ENCODE data around the gene HS6ST3.

Gene HS6ST3

DNA sequence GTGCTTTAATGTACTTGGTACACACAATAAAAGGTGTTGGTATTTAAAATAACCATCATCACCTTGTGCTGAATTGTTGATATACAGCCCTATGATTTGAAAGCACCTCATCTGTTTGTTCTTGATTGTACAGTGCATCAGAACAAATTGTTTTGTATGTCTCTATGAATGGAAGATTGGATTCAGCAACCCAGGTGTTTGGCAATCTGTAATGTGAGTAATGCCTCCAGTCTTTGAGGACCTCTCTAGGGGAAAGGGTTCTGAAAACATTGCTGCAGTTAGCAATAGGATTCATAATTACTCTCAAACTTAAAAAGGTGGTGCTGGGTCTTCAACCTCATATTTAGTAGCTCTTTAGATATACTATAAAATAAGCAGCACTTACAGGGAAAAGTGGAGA lies 562.6 kb downstream of the HS6ST3 start:
- DNase-seq (ENCODE audit: low read depth), result no peak

DNA sequence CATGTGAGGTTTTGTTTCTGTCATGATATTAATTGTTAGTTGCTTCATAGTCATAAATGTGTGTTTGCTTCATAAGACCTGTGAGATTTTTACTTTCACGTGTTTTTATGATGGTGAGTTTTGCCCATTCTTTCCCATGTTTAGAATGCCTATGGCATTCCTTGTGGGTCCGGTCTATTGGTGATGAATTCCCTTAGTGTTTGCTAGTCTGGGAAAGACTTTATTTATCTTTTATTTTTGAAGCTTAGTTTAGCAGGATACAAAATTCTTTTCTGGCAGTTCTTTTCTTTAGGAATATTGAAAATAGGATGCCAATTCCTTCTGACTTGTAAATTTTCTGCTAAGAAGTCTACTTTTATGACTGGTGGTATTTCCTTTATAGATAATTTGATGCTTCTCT lies 571.7 kb downstream of the HS6ST3 start:
- DNase-seq (ENCODE audit: low read depth), result no peak

DNA sequence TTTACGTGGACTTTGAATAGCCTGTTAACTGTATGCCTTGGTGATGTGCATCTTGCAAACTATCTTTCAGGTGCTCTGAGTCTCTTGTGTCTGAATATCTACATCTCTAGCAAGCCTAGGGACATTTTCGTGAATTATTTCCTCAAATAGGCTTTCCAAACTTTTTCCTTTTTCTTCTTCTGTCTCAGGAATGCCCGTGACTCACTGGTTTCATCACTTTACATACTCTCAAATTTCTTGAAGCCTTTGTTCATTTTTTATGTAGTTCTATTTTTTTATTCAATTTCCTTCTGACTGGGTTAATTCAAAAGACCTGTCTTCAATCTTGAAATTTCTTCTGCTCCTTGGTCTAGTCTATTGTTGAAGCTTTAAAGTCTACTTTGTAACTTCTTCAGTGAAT lies 572.1 kb downstream of the HS6ST3 start:
- DNase-seq (ENCODE audit: low read depth), result no peak

DNA sequence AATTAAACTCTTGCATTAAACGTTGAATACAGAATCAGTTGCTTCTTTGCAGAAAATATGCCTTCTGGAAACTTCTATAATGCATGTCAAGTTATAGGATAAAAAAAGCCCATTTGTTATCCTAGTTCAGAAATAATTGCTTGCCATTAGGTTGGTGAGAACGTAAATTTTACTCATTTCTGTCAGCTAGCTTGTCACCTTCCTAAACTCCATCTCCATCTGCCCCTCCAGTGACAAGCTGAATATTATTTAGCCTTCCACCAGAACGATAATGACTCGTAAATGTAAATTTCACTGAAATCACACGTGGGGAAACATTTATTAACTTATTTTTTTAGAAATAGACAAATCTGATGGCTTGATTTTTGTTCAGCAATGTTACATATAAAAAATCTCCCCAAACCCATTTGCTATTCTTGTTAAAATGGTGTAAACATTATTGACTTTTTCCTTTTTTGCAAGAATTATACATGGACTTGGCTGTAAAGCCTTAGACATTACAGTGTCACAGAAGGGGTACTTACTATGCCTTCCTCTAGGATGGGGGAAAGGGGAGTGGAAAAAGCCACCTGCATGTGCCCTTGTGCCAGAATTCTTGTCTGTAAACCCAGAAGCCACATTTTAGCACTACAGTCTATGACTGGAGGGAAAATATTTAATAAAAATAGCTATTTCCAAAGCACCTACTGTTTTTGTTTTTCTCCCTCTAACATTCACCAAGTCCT lies 577.5 kb downstream of the HS6ST3 start:
- no peak for DNase-seq (ENCODE audit: low read depth)

DNA sequence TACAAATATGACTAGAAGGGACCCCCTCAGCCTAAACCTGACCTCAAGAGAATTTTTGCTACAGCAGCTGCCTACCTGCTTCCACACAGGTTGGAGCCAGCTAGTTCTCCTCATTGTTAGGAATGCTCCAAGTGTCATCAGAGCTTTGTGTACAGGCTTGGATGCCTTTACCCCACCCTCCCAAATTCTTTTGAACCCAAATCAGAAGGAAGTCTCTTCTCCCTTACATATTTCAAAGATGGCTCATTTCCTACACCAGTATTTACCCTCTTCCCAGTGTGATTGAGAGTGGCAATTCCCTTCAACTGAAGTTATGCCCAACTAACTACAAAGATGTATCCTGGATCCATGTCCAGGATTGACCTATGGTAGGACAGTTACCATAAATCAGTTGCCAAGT lies 581.2 kb downstream of the HS6ST3 start:
- DNase-seq (ENCODE audit: low read depth), result no peak

DNA sequence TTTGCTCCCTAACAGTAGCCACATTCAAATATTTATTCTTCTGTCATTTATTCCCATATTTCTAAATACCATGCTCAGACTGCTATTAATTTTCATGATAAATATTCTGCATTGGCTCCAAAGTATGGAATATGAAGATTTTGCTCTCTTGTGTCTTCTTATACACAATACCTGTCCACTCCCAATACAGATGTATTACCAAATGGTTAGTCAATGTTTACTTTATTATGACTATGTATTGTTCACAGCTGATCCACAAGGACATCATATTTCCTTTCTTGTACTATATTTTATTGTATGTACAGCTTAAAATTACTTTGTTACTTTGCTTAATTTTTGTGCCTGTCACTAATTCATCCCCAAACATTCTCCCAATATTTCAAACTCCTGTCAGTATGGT lies 582.1 kb downstream of the HS6ST3 start:
- DNase-seq (ENCODE audit: low read depth), result no peak

DNA sequence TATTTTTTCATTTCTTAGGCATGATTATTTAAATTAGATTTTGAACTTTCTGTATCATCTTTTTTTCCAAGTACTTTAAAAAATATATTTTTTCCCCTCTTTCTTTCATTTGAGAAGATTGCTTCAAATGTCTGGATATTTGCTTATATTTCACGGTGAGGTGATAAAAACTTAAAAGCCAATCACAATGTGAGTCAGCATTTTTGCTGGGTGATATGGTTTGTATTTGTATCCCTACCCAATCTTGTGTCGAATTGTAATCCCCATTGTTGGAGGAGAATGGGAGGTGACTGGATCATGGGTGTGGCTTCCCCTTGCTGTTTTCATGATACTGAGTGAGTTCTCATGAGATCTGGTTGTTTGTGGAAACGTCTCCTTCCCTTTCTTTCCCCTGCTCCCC lies 583.9 kb downstream of the HS6ST3 start:
- no peak for DNase-seq (ENCODE audit: low read depth)

DNA sequence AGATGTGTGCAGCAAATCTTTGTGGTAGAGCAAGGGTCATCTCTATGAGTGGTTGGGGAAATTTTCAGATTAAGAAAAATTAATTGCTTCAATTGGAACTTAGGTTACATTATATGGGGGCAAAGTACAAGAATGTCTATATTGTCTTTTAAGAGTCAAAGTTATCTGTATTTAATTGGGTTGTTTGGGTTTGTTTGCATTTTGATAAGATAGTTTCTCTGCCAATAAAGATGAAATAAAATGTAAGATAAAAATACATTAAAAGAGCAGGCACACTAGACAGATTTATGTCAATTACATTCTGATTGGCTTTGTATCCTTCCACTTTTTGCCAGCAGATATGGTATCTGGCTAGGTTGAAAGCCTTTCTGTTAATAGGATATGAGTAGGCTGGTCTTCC lies 587.1 kb downstream of the HS6ST3 start:
- DNase-seq (ENCODE audit: low read depth), result no peak

DNA sequence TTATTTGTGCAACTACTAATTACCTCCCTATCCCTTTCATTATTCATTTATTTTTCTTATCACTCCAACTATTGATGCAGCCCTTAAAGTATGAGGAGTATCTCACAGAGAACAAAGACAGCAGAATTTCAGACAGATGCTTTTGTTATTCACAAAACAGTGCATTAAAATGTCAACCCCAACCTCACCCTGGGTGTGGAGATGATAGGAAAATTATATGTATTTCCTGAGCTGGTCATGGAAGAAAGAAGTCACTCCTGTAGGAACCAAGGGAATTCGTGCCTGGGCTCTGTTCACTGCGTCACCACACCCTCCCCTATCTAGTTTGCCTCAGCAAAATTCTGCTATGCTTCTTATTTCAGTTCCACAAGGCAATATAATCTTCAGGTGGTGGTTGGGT lies 588.9 kb downstream of the HS6ST3 start:
- DNase-seq (ENCODE audit: low read depth), result no peak

DNA sequence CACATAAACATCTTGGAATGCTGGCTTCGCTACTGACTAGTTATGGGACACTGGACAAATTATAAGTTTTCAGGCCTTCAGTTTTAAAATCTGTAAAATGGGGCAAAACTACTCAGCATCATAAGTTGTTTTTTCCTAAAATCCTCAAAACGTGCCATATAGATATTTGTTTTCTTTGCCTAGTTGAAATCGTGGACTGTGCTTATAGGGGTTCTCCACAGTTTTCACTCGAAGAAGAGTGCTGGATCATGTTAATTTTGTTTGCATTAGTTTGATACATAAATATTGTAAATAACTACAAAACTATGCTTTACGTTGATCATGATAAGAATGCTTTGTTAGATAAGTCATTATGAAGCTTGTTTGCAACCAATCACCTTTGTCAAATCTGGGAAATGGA lies 591.0 kb downstream of the HS6ST3 start:
- DNase-seq (ENCODE audit: low read depth), result no peak

DNA sequence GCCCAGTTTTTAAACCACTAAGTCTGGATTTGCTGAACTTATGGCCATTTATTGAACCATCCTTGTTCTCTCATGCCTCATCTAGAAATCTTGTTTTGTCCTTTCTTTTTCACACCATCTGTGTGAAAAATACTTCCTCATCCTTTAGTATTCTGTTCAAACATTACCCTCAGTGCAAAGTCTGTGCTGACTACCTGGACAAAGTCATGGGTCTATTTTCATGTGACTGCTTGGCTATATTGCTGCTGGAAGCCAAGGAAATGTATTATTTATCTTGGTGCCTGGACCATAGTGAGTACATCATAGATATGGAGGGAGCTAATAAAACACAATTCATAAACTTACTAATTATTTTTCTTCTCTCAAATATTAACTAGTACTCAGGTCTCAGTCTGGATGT lies 591.9 kb downstream of the HS6ST3 start:
- DNase-seq (ENCODE audit: low read depth), result no peak

DNA sequence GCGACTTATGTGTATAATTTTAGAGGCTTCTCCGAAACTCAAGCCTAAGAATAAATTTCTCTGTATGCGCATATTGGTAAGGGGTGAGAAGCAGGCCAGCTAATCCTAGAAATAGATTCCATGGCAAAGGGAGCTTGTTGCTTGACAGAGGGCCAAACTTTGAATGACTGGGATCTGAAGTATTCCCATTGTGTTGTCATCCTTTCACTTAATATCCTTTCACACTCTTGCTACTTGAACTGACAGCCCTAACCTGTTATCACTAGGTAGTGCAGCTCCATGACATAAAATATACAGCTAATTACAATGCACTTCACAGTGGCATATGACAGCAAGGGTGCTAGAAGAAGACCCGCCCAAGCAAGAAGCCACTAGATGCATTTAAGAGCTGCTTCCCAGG lies 594.6 kb downstream of the HS6ST3 start:
- no peak for DNase-seq (ENCODE audit: low read depth)

DNA sequence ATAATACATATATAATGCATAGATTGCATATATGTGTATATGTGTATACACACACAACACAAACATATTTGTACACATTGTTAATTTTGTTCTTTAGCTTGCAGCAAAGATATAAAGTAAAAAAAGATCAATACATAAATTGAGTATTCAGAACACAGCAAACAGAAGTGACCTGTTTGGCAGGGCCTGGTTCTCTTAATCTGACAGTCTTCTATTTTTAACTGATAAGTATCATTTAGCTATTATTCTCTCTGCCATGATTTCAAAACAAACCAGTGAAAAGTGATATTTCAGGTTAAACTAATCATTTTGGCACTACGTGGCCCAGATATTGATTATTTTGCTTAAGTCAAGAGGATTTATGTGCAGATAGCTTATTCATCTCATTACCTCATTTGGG lies 595.0 kb downstream of the HS6ST3 start:
- DNase-seq (ENCODE audit: low read depth), result no peak

DNA sequence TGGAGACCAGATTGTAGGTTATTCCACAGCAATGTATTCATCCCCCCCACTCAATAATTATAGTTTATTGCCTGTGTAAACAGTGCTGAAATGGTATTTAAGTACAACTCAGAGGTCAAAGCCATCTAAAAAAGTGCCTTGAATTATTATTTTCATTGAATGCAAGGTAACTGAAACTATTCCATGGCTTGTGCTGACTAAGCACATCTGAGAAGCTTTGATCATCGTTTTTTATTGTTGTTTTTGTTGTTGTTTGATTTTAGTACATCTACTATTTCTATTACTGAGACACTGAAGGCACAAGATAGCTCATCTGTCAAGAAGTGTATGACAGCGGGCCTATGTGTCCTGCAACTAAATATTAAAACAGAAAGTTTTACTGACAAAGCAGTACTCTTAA lies 596.4 kb downstream of the HS6ST3 start:
- DNase-seq (ENCODE audit: low read depth), result no peak

DNA sequence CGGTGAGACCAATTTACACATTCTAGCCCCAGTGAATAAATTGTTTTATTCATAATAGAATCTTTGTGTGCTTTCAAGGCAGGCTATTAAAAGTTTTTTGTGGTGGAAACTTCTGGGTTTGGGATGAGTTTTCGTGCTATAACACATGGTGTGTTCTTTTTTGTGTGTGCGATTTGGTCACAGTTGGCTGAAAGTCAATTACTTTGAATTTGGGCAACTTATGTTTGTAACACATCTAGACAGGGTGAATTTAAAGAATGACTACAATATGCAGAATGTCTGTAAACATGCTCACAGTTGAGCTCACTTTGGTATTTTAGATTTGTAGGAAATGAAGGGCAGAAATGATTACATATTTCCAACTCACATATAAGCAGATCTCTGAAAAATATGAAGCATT lies 597.3 kb downstream of the HS6ST3 start:
- DNase-seq (ENCODE audit: low read depth), result no peak

DNA sequence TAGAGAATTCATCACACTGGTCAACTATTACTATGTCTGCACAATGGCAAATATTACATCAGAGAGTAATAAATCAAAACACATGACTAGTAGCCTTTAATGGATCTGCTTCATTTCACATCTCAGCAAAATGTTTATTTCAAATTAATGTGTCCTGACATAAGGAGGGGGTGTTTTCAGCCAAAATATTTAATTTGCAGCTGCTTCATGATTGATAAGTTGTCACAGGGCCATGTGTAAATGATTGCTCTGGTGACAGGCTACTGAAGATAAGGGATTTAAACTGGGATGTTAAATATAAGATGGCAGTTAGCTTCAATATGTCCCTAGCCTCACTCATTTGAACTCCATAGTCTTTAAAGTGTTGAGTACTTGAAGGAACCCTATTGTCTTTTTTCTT lies 601.1 kb downstream of the HS6ST3 start:
- no peak for DNase-seq (ENCODE audit: low read depth)

DNA sequence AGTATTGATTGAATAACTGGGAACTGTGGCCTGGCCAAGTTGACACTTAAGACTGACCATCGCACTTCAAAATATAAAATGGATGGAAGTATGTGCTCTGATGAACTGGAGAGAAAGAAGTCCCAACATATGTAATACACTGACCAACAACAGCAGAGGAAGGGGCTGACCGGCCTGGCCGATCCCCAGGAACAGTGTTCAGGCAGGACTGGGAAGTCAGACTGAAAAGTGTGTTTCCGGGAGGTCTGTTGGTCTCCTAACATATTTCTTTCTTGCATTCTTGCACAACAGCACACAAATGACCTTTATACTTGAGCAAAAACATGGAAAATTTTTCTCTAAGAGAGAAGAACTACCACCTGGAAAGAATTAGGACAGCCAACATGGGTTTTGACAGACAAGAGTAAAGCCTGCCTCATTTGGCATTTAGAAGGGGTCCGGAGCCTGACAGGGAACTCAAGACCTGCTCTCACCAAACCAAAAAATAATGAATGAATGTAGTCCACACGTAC lies 606.5 kb downstream of the HS6ST3 start:
- DNase-seq (ENCODE audit: low read depth), result no peak

DNA sequence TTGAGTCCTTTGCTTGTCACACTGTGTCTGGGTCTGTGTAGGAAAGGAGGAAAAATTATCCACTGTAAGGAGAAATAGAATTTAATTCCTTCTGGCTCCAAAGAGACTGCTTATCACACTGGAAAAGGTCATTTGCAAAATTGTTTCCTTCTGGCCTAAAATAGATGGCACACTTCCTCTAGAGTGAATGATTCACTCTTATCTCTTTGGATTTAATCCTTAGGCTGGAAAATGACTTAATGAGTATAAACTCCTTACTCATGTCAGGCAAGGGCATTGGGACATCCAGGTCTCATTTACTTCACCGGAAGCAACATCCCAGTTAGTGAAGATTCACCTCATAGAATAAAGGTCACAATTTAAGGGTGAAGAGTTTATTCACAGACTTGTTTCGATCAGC lies 610.8 kb downstream of the HS6ST3 start:
- no peak for DNase-seq (ENCODE audit: low read depth)

DNA sequence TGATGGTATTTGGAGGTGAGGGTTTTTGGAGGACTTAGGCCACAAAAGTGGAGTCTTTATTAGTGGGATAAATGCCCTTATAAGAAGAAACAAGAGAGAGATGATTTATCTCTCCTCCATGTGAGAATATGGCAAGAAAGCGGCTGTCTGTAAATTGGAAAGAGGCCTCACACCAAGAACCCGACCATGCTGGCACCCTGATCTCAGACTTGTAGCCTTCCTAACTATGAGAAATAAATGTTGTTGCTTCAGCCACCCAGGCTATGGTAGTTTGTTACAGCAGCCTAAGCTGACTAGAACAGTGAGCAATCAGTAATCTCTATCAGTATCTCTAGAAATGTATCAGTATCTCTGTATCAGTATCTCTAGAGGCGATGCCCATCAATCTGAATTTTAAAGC lies 617.2 kb downstream of the HS6ST3 start:
- DNase-seq (ENCODE audit: low read depth), result no peak

DNA sequence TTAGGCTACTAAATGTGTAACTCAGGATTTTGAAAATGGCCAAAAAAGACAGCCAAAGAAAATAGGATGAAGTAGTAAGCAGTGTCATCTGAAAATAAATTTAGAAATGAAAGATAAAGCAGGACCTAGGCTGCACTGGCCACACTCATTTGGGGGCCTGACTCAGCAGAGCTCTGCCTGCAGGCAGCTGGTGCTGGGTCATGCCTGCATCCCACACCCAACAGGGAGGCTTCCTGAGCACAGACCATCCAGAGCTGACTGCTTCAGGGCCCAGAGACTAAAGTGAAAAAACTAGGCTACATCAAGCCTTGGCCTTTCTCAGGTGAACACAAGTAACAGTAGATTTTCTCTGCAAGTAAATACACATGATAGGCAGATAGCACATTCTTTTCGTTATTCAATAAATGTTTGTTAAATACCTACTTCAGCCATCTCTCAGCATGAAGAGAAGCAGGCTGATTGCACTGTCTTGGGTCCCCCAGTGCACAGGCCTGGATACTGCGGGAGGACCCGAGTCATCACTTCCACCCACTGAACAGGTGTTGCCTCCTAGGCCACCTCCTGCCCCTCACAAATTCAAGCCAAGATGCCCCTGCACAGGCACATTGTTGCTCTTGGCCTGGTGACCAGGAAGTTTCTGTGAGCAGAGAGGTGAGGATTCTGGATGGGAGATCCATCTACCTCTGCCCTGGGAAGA lies 620.4 kb downstream of the HS6ST3 start:
- no peak for DNase-seq (ENCODE audit: low read depth)

DNA sequence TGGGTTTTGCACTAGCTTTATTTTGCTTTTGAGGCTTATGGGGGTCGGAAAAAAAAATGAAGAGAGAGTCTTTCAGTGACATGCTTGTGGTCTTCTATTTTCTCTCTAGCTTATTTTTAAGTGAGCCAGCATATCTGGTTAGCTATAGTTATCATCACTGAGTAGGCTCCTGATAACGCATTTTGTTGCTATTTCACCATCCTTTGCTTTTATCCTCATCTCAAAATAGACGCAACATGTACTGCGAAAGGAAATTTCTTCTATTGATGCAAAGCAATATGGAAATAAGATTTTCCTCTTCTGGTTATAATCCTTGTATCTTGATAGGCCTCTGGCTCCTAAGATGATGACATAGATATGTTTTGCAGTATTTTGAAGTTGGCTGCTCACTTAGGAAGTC lies 630.5 kb downstream of the HS6ST3 start:
- no peak for DNase-seq (ENCODE audit: low read depth)

DNA sequence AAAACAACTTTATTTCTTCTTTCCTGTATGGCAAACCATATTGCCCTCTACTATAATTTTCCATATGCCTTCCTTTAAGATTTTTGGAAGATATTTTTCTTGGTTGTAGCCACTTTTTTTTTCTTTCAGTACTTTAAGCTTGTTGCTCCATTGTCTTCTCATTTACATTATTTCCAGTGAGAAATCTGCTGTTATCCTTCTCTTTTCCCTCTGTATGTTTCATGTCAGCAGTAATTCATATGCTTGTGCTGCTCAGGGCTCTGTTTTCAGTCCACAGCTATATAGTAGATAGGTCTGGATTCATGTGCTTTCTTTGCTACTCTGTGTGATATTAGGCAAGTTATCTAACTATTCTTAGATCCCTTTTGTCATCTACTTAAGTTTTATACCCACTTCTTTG lies 636.7 kb downstream of the HS6ST3 start:
- no peak for DNase-seq (ENCODE audit: low read depth)

DNA sequence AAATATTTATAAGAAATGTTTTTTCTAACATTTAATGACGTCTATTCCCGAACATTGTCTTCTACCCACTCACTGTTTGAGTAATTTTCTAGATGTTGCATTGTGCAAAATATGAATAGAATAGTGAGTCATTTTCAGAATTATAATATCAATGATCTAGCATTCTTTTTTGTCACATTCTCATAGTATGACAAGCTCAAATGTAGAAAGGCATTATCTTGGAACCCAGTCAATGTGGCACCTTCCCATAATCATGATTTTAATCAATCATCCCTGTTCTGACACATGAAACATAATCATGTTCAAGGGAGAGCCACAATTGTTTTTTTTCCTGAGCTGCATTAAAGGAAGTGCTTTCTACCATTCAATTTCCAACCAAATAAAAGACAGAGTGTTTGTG lies 638.6 kb downstream of the HS6ST3 start:
- DNase-seq (ENCODE audit: low read depth), result no peak

DNA sequence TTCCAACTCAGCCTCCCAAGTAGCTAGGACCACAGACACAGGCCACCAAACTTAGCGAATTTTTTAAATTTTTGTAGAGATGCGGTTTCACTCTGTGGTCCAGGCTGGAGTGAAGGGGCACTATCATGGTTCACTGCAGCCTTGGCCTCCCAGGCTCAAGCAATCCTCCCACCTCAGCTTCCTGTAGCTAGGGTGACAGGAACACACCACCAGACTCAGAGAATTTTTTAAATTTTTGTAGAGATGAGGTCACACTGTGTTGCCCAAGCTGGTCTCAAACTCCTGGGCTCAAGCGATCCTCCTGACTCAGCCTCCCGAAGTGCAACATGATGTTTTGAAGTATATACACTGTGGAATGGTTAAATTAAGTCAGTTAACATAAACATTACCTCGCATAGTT lies 640.8 kb downstream of the HS6ST3 start:
- DNase-seq (ENCODE audit: low read depth), result no peak
